GM19455 (cell line): ENCODE results near the gene FAM161A.

Experiments
- ATAC-seq: cut with Tn5 transposase; IDR thresholded peaks from one replicate; pipeline ENCODE4 v1.9.1; 2021; ENCODE audit not compliant: unreplicated experiment

FAM161A gene

DNA sequence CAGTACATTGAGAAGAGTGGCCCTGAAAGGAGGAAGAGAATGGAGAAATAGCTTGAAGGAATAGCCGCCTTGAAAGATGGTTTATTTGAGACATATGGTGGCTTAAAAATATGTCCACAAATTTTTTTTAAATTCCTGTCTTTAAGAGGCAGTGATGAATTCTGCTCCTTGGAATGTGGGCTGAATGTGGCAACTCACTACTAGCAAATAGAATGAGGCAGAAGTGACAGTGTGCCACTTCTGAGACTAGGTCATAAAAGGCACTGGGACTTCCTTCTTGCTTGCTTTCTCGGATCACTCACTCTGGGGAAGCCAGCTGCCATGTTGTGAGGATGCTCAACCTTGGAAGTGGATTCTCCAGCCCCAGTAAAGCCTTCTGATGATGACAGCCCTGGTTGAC is 67.0 kb downstream of the FAM161A start:
- ATAC-seq = no peak

DNA sequence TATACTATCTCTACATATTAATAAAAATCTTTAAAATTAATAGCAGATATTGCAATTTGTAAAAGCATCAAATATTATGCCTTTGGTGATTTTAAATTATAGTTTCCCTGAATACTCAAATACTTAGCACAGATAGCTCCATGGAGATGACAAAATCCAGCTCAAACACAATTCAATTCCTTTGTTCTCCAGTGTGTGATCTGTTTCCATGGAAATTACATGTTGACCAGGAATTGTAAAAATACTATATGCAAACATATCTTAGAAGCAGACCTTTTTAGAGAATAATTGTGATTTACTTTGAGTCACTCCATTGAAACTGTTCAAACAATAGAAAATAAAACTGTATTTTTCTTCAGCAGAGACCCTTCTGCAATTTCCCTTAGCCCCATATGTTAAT is 68.3 kb downstream of the FAM161A start:
- no peak for ATAC-seq

DNA sequence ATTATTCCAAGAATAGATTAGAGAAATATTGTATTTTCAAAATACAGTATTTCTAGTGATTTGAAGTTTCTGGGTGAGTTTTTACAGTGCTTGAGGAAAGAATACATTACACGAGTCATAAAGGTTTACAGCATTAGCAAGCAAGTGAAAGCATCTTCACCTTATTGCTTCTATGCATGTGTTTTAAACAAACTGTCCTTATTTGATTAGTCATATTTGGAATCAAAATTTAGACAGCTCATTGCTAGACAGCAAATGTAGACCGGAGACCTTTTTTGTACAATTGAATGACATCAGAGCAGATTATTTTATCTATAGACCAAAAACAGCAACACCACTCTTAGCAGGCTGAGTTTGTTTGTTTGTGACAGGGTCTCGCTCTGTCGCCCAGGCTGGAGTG is 69.2 kb downstream of the FAM161A start:
- no peak for ATAC-seq

DNA sequence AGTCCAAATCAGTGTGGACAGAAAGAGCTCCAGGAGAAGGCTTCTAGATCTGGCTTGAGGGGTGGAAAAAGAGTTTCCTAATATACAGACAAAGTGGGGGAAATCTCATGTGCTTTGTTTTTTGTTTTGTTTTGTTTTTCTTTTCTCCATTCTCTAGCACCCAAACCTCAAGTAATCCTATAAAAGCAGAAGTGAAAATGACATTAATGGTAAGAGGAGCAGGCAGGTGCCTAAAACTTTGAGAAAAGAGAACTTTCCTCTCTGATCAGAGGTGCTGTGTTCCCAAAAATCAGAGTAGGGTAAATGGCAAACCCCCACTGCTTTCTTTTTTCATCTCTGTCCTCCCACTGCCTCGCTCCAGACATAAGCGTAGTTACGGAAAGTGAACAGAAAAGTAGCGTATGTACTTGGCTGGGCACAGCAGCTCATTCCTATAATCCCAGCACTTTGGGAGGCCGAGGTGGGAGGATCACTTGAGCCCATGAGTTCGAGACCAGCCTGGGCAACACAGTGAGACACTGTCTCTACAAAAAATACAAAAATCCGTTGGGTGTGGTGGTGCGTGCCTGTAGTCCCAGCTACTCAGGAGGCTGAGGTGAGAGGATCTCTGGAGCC is 77.8 kb downstream of the FAM161A start:
- ATAC-seq = peak; percentile 81
